H1 (cell line): Measurements from ENCODE around the gene AMHR2. TPM values are rescaled to one million over a fixed set of nuclear protein-coding genes. Genes with fewer than 3 reads are reported as not detected.

Source experiments
- CTCF ChIA-PET: fragments of 300-600 bp; sonication (Branson Sonifier 250); formaldehyde crosslinking; loops from one replicate; lab custom pipeline; 2021; ENCODE audit not compliant: partially characterized antibody; lab: Charles Lee
- POLR2A ChIA-PET: fragments of 300-600 bp; sonication (Branson Sonifier 250); formaldehyde crosslinking; loops from one replicate; lab custom pipeline; 2021; ENCODE audit warnings: inconsistent platforms; ENCODE audit not compliant: partially characterized antibody; lab: Charles Lee
- DNase-seq, 2 experiments: peaks; one replicate each; pipeline versions ENCODE4 v3.0.0 to v3.0.0-alpha.2; 2010 to 2022; ENCODE audit warnings: low spot score in 2 of 2, low read depth in 1 of 2, mixed read lengths in 1 of 2
- FAIRE-seq: peaks from 2 replicates; lab custom pipeline; 2011; peaks lifted over from hg19 to GRCh38; lab: Jason Lieb, UNC
- H2AFZ ChIP-seq: 2 replicates; pipeline ENCODE4 v1.8.1; 2012; ENCODE audit warnings: low read length, inconsistent platforms
- H2AK5ac ChIP-seq: 2 replicates; pipeline ENCODE4 v1.6.1; 2013; ENCODE audit warnings: low read depth, low read length
- H2BK120ac ChIP-seq: replicated peaks from 2 replicates; pipeline ENCODE3; 2013; ENCODE audit warnings: low read depth, low read length, inconsistent platforms
- H2BK12ac ChIP-seq: 2 replicates; pipeline ENCODE4 v1.6.1; 2013; ENCODE audit warnings: low read depth, low read length
- H2BK15ac ChIP-seq: 2 replicates; pipeline ENCODE4 v1.6.1; 2013; ENCODE audit warnings: low read length
- H2BK20ac ChIP-seq: 2 replicates; pipeline ENCODE4 v1.6.1; 2013; ENCODE audit warnings: low read length
- H2BK5ac ChIP-seq: 2 replicates; pipeline ENCODE4 v1.6.1; 2013; ENCODE audit warnings: low read depth, low read length
- H3K14ac ChIP-seq: 2 replicates; pipeline ENCODE4 v1.6.1; 2013; ENCODE audit warnings: inconsistent platforms; ENCODE audit not compliant: insufficient read length
- H3K18ac ChIP-seq: 2 replicates; pipeline ENCODE4 v1.6.1; 2013; ENCODE audit warnings: low read length; ENCODE audit errors: extremely low read depth
- H3K23ac ChIP-seq: 2 replicates; pipeline ENCODE4 v1.6.1; 2013; ENCODE audit warnings: inconsistent platforms; ENCODE audit not compliant: insufficient read length
- H3K23me2 ChIP-seq: 2 replicates; pipeline ENCODE4 v1.6.1; 2013; ENCODE audit warnings: low read depth, low read length
- H3K27ac ChIP-seq: 2 replicates; pipeline ENCODE4 v1.6.1; 2011; ENCODE audit warnings: low read depth, low read length, inconsistent platforms
- H3K27me3 ChIP-seq, 4 experiments: replicated peaks in 1 of 4; 1 replicate in 1 of 4; 2 replicates in 3 of 4; pipeline versions ENCODE4 v1.6.1 to v1.8.1; 2011 to 2013; ENCODE audit warnings: low read length in 3 of 4, mild to moderate bottlenecking in 3 of 4, inconsistent platforms in 2 of 4, mixed read lengths in 2 of 4, moderate library complexity in 1 of 4; ENCODE audit not compliant: control insufficient read depth in 3 of 4, insufficient read depth in 3 of 4; ENCODE audit errors: extremely low read depth in 1 of 4
- H3K36me3 ChIP-seq, 4 experiments: 2 replicates each; pipeline versions ENCODE4 v1.6.1 to v1.8.1; 2011 to 2013; ENCODE audit warnings: mild to moderate bottlenecking in 4 of 4, low read length in 3 of 4, moderate library complexity in 2 of 4, control low read depth in 1 of 4, inconsistent platforms in 1 of 4; ENCODE audit not compliant: insufficient read depth in 4 of 4, control insufficient read depth in 2 of 4
- H3K4ac ChIP-seq: replicated peaks from 2 replicates; pipeline ENCODE3; 2013; ENCODE audit warnings: low read length, low read depth, mixed read lengths, inconsistent platforms; ENCODE audit not compliant: insufficient read length
- H3K4me1 ChIP-seq, 4 experiments: replicated peaks in 1 of 4; 1 replicate in 1 of 4; 2 replicates in 3 of 4; pipeline versions ENCODE4 v1.6.1 to v1.8.1; 2011 to 2013; ENCODE audit warnings: low read length in 3 of 4, inconsistent platforms in 2 of 4, mixed read lengths in 1 of 4; ENCODE audit not compliant: insufficient read depth in 4 of 4, control insufficient read depth in 3 of 4
- H3K4me2 ChIP-seq, 2 experiments: 2 replicates each; pipeline versions ENCODE4 v1.6.1 to v1.8.1; 2011 to 2013; ENCODE audit warnings: low read depth in 2 of 2, low read length in 2 of 2, control low read depth in 1 of 2, inconsistent platforms in 1 of 2, mild to moderate bottlenecking in 1 of 2; ENCODE audit not compliant: insufficient read depth in 1 of 2
- H3K4me3 ChIP-seq, 4 experiments: fragments of 200-600, 300-600 bp in 1 of 4; sonication (generic), shearing (Covaris generic), sonication (Bioruptor Twin) in 1 of 4; 2 replicates each; pipeline versions ENCODE4 v1.5.1 to v1.8.1; 2011 to 2016; ENCODE audit warnings: low read length in 4 of 4, low read depth in 3 of 4, control low read depth in 2 of 4, inconsistent platforms in 2 of 4, mild to moderate bottlenecking in 2 of 4, mixed read lengths in 1 of 4, moderate library complexity in 1 of 4; ENCODE audit not compliant: insufficient read depth in 2 of 4; ENCODE audit errors: extremely low read depth in 1 of 4
- H3K56ac ChIP-seq: replicated peaks from 2 replicates; pipeline ENCODE3; 2013; ENCODE audit warnings: low read depth, mild to moderate bottlenecking, mixed read lengths, low read length, inconsistent platforms; ENCODE audit not compliant: insufficient read length
- H3K79me1 ChIP-seq: 2 replicates; pipeline ENCODE4 v1.6.1; 2013; ENCODE audit warnings: low read depth, low read length, control low read depth
- H3K79me2 ChIP-seq, 2 experiments: 2 replicates each; pipeline versions ENCODE4 v1.6.1 to v1.8.1; 2012 to 2013; ENCODE audit warnings: low read length in 2 of 2, mild to moderate bottlenecking in 2 of 2, inconsistent platforms in 1 of 2; ENCODE audit not compliant: insufficient read depth in 2 of 2, control insufficient read depth in 1 of 2
- H3K9ac ChIP-seq, 4 experiments: replicated peaks in 1 of 4; 1 replicate in 1 of 4; 2 replicates in 3 of 4; pipeline versions ENCODE4 v1.6.1 to v1.8.1; 2011 to 2013; ENCODE audit warnings: low read depth in 3 of 4, low read length in 3 of 4, control low read depth in 2 of 4, mild to moderate bottlenecking in 2 of 4, moderate library complexity in 2 of 4, inconsistent platforms in 1 of 4; ENCODE audit errors: extremely low read depth in 1 of 4
- H3K9me3 ChIP-seq, 2 experiments: 2 replicates each; pipeline versions ENCODE4 v1.6.1 to v1.8.1; 2012 to 2013; ENCODE audit warnings: mild to moderate bottlenecking in 2 of 2, moderate library complexity in 2 of 2, control low read depth in 1 of 2, inconsistent platforms in 1 of 2, low read depth in 1 of 2, low read length in 1 of 2, mixed read lengths in 1 of 2; ENCODE audit not compliant: insufficient read depth in 2 of 2
- H4K20me1 ChIP-seq, 2 experiments: replicated peaks in 1 of 2; 2 replicates each; pipeline versions ENCODE3 to v1.8.1; 2011 to 2013; ENCODE audit warnings: inconsistent platforms in 2 of 2, low read length in 2 of 2, mild to moderate bottlenecking in 1 of 2; ENCODE audit not compliant: insufficient read depth in 2 of 2, control insufficient read depth in 1 of 2
- H4K5ac ChIP-seq: 2 replicates; pipeline ENCODE4 v1.6.1; 2013; ENCODE audit warnings: low read length, low read depth, mixed read lengths, inconsistent platforms; ENCODE audit not compliant: insufficient read length
- H4K8ac ChIP-seq: 2 replicates; pipeline ENCODE4 v1.8.0; 2013; ENCODE audit warnings: mild to moderate bottlenecking, moderate library complexity, low read length, inconsistent platforms; ENCODE audit not compliant: insufficient read depth; ENCODE audit errors: extremely low read depth
- H4K91ac ChIP-seq: replicated peaks from 2 replicates; pipeline ENCODE3; 2013; ENCODE audit warnings: low read length, mixed read lengths, inconsistent platforms; ENCODE audit not compliant: insufficient read length
- KDM5A ChIP-seq: fragments of 200-600 bp; IDR thresholded peaks from 2 replicates; pipeline ENCODE4 v1.7.1; 2012; ENCODE audit warnings: mild to moderate bottlenecking, low read length, inconsistent platforms, mixed read lengths
- RXRA ChIP-seq: IDR thresholded peaks from 2 replicates; pipeline ENCODE4 v1.6.1; 2011; ENCODE audit warnings: low read depth, mild to moderate bottlenecking, low read length, moderate library complexity; ENCODE audit not compliant: insufficient read depth
- ZNF274 ChIP-seq: IDR thresholded peaks from 2 replicates; pipeline ENCODE4 v1.7.0; 2012; ENCODE audit warnings: low read length, borderline replicate concordance; ENCODE audit errors: extremely low read depth
- WGBS, 2 experiments: shearing (Covaris generic) in 1 of 2; methylation state at CpG; one replicate each; pipeline versions ENCODE4 v1.1.6 to v1.1.7; 2013 to 2015; ENCODE audit warnings: low lambda C conversion rate in 2 of 2, mixed read lengths in 2 of 2, inconsistent platforms in 1 of 2, low coverage in 1 of 2, missing lambda C conversion rate in 1 of 2; ENCODE audit not compliant: insufficient replicate concordance in 2 of 2, insufficient coverage in 1 of 2, insufficient read length in 1 of 2; ENCODE audit errors: extremely low coverage in 1 of 2, missing lambda C conversion rate in 1 of 2; 5-methylcytosine and 5-hydroxymethylcytosine counted together
- polyA plus RNA-seq, 7 experiments: library from polyadenylated mRNA; depleted of rRNA in 3 of 7; stranded (reverse) in 5 of 7; unstranded in 2 of 7; fragments of >200 nt in 5 of 7; fragments of 200-250 nt in 2 of 7; gene quantifications; 1 replicate in 5 of 7; 2 replicates in 1 of 7; 4 replicates in 1 of 7; pipeline versions ENCODE4 v1.2.1 to v1.2.3, GENCODE V29; 2011 to 2013; ENCODE audit warnings: missing spikeins in 2 of 7, mixed read lengths in 2 of 7
- total RNA-seq: library from RNA; stranded (reverse); fragmentation: NEBNext Ultra II Directional; extraction: Animal tissue kit (Norgen Biotek cat#: 25700); gene quantifications from 2 replicates; pipeline ENCODE4 v1.2.1, GENCODE V29; 2021

Gene AMHR2
- total and polyA plus RNA-seq, 2 of the 8 experiments (the other 6 are each of a cell fraction or from before 2014, with no cell fraction given) = 0.29 to 0.35 TPM

- Histone ChIP-seq H3K4me1 (peaks cover 0 to 4% (median 1%) of the 10 kb centered on the region in 4 experiments; a peak in 3 of 7 replicates), H3K9ac (no peak overlapping the region), H3K23ac (no peak overlapping the region), H2BK120ac (no peak overlapping the region), H3K79me2 (no peaks in the 10 kb centered on the region), H3K4me3 (no peak overlapping the region), H2BK5ac (no peak overlapping the region), H4K91ac (no peak overlapping the region), H4K8ac (peak overlapping the region; percentile 72; the same call in 1 of the 2 replicates), H3K27me3 (no peaks in the 10 kb centered on the region), H3K18ac (no peak overlapping the region), H2BK15ac (no peak overlapping the region), H2AK5ac (no peak overlapping the region; the same call in 1 of the 2 replicates), H2BK12ac (no peak overlapping the region), H3K4me2 (no peak overlapping the region), H3K79me1 (no peaks in the 10 kb centered on the region), H2BK20ac (no peak overlapping the region), H3K9me3 (no peaks in the 10 kb centered on the region), H3K56ac (no peak overlapping the region), H3K36me3 (no peaks in the 10 kb centered on the region), H4K20me1 (no peaks in the 10 kb centered on the region), H3K27ac (no peak overlapping the region), H3K14ac (no peak overlapping the region), H2AFZ (no peak overlapping the region), H4K5ac (no peak overlapping the region), H3K23me2 (no peaks in the 10 kb centered on the region)
- no peak for FAIRE-seq
- ChIA-PET POLR2A (interaction anchor here (0.6 to 2.3 kb wide), 13 partner anchors 8 to 419 kb away, joined by 3 to 15 read pairs (median 4); partner anchors contain the start of gene TARBP2), CTCF (interaction anchor here (0.6 to 5.3 kb wide), 16 partner anchors 9 to 131 kb away, joined by 3 to 37 read pairs (median 3); partner anchors contain the start of gene AAAS)
- 89% methylated on average over 11 of the region's 11 CpGs; no CpG with 5 or more reads in 1 of the 2 experiments for WGBS, 2 experiments
- DNase-seq = no peak
- no peak for TF ChIP-seq ZNF274
- no peak for TF ChIP-seq RXRA
- TF ChIP-seq KDM5A = no peak
- TF ChIP-seq, all 59 proteins: peak for 0
- no peak overlapping the region for H3K4ac ChIP-seq
Measured at GRCh38 chr12:53425515-53426150, 2.0 kb downstream of the AMHR2 start.
